Hepatocyte (in vitro differentiated cells): ENCODE data around the gene LIPA. TPM values are rescaled to one million over a fixed set of nuclear protein-coding genes. Genes with fewer than 3 reads are reported as not detected.
A peak's percentile ranks its signal among the peaks of the same experiment; 100 is the strongest.

ENCODE experiments used
- DNase-seq: peaks from one replicate; pipeline ENCODE4 v3.0.0-alpha.2; 2016; ENCODE audit warnings: low spot score
- H2AFZ ChIP-seq: fragments of 200-600 bp; sonication (generic); 2 replicates; pipeline ENCODE4 v1.6.0; 2016; ENCODE audit warnings: antibody characterized with exemption, mild to moderate bottlenecking
- H3K27ac ChIP-seq: fragments of 200-600 bp; sonication (generic); 2 replicates; pipeline ENCODE4 v1.5.1; 2016; ENCODE audit warnings: mild to moderate bottlenecking
- H3K27me3 ChIP-seq: fragments of 200-600 bp; sonication (generic); 2 replicates; pipeline ENCODE4 v1.6.1; 2016
- H3K36me3 ChIP-seq: fragments of 200-600 bp; sonication (generic); replicated peaks from 2 replicates; pipeline ENCODE4 v1.5.1; 2016; ENCODE audit warnings: low read depth; ENCODE audit not compliant: insufficient read depth
- H3K4me1 ChIP-seq: fragments of 200-600 bp; sonication (generic); 2 replicates; pipeline ENCODE4 v1.5.1; 2016; ENCODE audit warnings: mild to moderate bottlenecking, moderate library complexity; ENCODE audit not compliant: insufficient read depth
- H3K4me2 ChIP-seq: fragments of 200-600 bp; sonication (generic); 2 replicates; pipeline ENCODE4 v1.6.0; 2016
- H3K4me3 ChIP-seq: fragments of 200-600 bp; sonication (generic); 2 replicates; pipeline ENCODE4 v1.5.1; 2016; ENCODE audit warnings: mild to moderate bottlenecking
- H3K79me2 ChIP-seq: fragments of 200-600 bp; sonication (generic); 2 replicates; pipeline ENCODE4 v1.6.0; 2017; ENCODE audit warnings: mild to moderate bottlenecking
- H3K9me2 ChIP-seq: fragments of 200-600 bp; sonication (generic); replicated peaks from 2 replicates; pipeline ENCODE4 v1.6.0; 2017; ENCODE audit warnings: mild to moderate bottlenecking; ENCODE audit not compliant: insufficient read depth
- H3K9me3 ChIP-seq: fragments of 200-600 bp; sonication (generic); 2 replicates; pipeline ENCODE4 v1.5.1; 2016; ENCODE audit warnings: low read depth, mild to moderate bottlenecking
- H4K20me1 ChIP-seq: fragments of 200-600 bp; sonication (generic); 2 replicates; pipeline ENCODE4 v1.6.0; 2016; ENCODE audit warnings: mild to moderate bottlenecking; ENCODE audit not compliant: insufficient read depth, poor library complexity, severe bottlenecking
- CTCF ChIP-seq: fragments of 200-600 bp; sonication (generic); IDR thresholded peaks from 2 replicates; pipeline ENCODE4 v1.5.1; 2016; ENCODE audit warnings: antibody characterized with exemption, mild to moderate bottlenecking; ENCODE audit not compliant: poor library complexity
- EZH2 ChIP-seq: fragments of 200-600 bp; sonication (generic); IDR thresholded peaks from 2 replicates; pipeline ENCODE4 v1.6.1; 2016; ENCODE audit warnings: antibody characterized with exemption, mild to moderate bottlenecking, borderline replicate concordance
- EZH2phosphoT487 ChIP-seq: fragments of 200-600 bp; sonication (generic); IDR thresholded peaks from one replicate; pipeline ENCODE4 v1.6.1; 2018; ENCODE audit warnings: antibody characterized with exemption, mild to moderate bottlenecking, low read depth, moderate library complexity; ENCODE audit not compliant: unreplicated experiment, severe bottlenecking
- WGBS: methylation state at CpG from one replicate; pipeline ENCODE4 v1.1.6; 2016; ENCODE audit warnings: low lambda C conversion rate; ENCODE audit errors: missing lambda C conversion rate; 5-methylcytosine and 5-hydroxymethylcytosine counted together
- polyA plus RNA-seq: library from polyadenylated mRNA; unstranded; fragments of >200 nt; fragmentation: Nextera tagmentation; extraction: Ambion mirVana; gene quantifications from 2 replicates; pipeline ENCODE4 v1.2.1, GENCODE V29; 2016
- total RNA-seq: library from RNA; depleted of rRNA; stranded (reverse); fragments of >200 nt; gene quantifications from 2 replicates; pipeline ENCODE4 v1.2.3, GENCODE V29; 2014

The LIPA gene
- total and polyA plus RNA-seq, 2 experiments from 2014 or later, result 144 to 148 TPM

DNA sequence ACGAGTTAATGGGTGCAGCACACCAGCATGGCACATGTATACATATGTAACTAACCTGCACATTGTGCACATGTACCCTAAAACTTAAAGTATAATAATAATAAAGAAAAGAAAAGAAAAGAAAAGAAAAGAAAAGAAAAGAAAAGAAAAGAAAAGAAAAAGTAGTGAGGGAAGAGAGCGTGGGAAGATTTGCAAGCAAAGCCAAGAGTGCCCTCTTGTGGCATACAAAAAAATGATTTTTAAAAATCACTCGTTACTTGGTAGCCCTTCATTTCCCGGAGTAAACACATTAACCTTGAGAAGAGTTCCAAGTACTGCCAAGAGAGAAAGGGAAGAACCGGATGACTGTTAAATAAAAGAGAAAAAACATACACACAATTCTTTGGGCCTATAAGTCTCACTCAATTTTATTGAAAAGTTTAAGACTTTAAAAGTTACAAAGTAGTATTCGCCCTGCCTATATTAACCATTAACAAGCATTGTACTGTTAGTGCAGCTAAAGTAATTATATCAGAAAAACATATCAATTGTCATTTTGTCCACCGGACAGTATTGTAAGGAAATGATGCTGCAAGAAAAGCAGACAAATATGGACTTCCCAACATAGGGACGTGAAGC is 38.3 kb downstream of the LIPA start:
- no peak overlapping the region for H3K4me2 ChIP-seq
- peaks cover 34% of the 10 kb centered on the region for H3K27me3 ChIP-seq
- H2AFZ ChIP-seq, result no peak overlapping the region
- H3K79me2 ChIP-seq, result no peaks in the 10 kb centered on the region
- WGBS, result 54% methylated on average over 8 of the region's 8 CpGs
- H3K4me3 ChIP-seq, result no peak overlapping the region
- H3K27ac ChIP-seq, result no peak overlapping the region
- H3K9me2 ChIP-seq, result no peaks in the 10 kb centered on the region
- H3K4me1 ChIP-seq, result peaks cover under 1% of the 10 kb centered on the region
- no peaks in the 10 kb centered on the region for H4K20me1 ChIP-seq
- peak; percentile 60 for DNase-seq
- H3K9me3 ChIP-seq, result no peaks in the 10 kb centered on the region
- no peak for TF ChIP-seq EZH2
- no peak for TF ChIP-seq EZH2phosphoT487
- TF ChIP-seq CTCF, result peak; percentile 71
- no peaks in the 10 kb centered on the region for H3K36me3 ChIP-seq

- Histone ChIP-seq H3K9me3 (no peaks in the 10 kb centered on the region), H3K4me3 (no peak overlapping the region), H3K9me2 (no peaks in the 10 kb centered on the region), H3K4me1 (peaks cover 6% of the 10 kb centered on the region), H3K36me3 (no peaks in the 10 kb centered on the region), H3K27ac (no peak overlapping the region), H3K4me2 (no peak overlapping the region), H3K79me2 (no peaks in the 10 kb centered on the region), H2AFZ (no peak overlapping the region), H3K27me3 (peaks cover 58% of the 10 kb centered on the region), H4K20me1 (no peaks in the 10 kb centered on the region)
- no peak for DNase-seq
- TF ChIP-seq EZH2phosphoT487, result no peak
- TF ChIP-seq CTCF, result no peak
- TF ChIP-seq EZH2, result no peak
- 82% methylated on average over 3 of the region's 3 CpGs for WGBS
Observed at GRCh38 chr10:89210794-89211425, 40.7 kb downstream of the LIPA start.

DNA sequence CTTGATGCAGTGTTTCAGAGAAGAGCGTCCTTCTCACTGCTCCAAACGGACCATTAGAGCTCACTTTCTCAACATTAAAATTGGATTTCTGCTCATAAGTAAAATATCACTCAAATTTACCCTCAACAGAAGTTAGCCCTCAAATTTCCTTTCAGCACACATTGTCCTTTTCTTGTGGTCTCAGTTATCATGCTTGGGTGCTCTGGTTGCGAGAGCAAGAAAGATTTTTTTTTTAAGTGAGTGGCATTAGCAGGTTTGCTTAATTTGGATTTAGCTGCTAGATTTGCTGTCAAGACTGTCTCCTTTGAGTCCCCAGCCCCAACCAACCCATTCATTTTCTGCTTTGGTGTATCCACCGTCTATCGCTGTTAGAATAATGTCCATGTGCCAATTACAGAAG is 41.9 kb downstream of the LIPA start:
- TF ChIP-seq EZH2 (no peak), CTCF (no peak), EZH2phosphoT487 (no peak)
- no peaks in the 10 kb centered on the region for H3K9me3 ChIP-seq
- 92% methylated on average over 5 of the region's 5 CpGs for WGBS
- no peaks in the 10 kb centered on the region for H3K79me2 ChIP-seq
- no peaks in the 10 kb centered on the region for H3K9me2 ChIP-seq
- H3K36me3 ChIP-seq, result no peaks in the 10 kb centered on the region
- H4K20me1 ChIP-seq, result no peaks in the 10 kb centered on the region
- no peak overlapping the region for H3K4me3 ChIP-seq
- H3K4me2 ChIP-seq, result no peak overlapping the region
- DNase-seq, result no peak
- no peak overlapping the region for H3K27ac ChIP-seq
- H3K27me3 ChIP-seq, result peaks cover 70% of the 10 kb centered on the region
- peaks cover 6% of the 10 kb centered on the region for H3K4me1 ChIP-seq
- H2AFZ ChIP-seq, result no peak overlapping the region
